CD14-positive monocyte (primary cell): ENCODE data around the gene MORN3. TPM values are rescaled to one million over a fixed set of nuclear protein-coding genes. Genes with fewer than 3 reads are reported as not detected.
"Not testable (repeated sequence)": the region's sequence is repeated elsewhere in the genome, so short reads cannot be mapped to it uniquely, and the experiment has no call there.

Experiments used
- DNase-seq, 3 donors: peaks; one replicate each; pipeline ENCODE4 v3.0.0-alpha.2; 2011 to 2022
- H2AFZ ChIP-seq: 2 replicates; pipeline ENCODE4 v1.6.0; 2012; ENCODE audit warnings: mild to moderate bottlenecking, low read depth, low read length, inconsistent platforms; ENCODE audit not compliant: insufficient read depth, poor library complexity, severe bottlenecking
- H3K27ac ChIP-seq, 2 donors: 1 replicate in 1 of 2; 2 replicates in 1 of 2; pipeline ENCODE4 v1.5.1; 2012 to 2013; ENCODE audit warnings: low read length in 2 of 2, control low read depth in 1 of 2, inconsistent platforms in 1 of 2, low read depth in 1 of 2, mild to moderate bottlenecking in 1 of 2
- H3K27me3 ChIP-seq, 2 donors: one replicate each; pipeline versions ENCODE4 v1.6.0 to v1.6.1; 2011 to 2013; ENCODE audit warnings: low read length in 2 of 2; ENCODE audit not compliant: control insufficient read depth in 2 of 2, insufficient read depth in 2 of 2
- H3K36me3 ChIP-seq, 2 donors: replicated peaks in 1 of 2; 1 replicate in 1 of 2; 2 replicates in 1 of 2; pipeline versions ENCODE4 v1.5.1 to v1.6.1; 2012 to 2013; ENCODE audit warnings: low read length in 2 of 2, control low read depth in 1 of 2, inconsistent platforms in 1 of 2, mild to moderate bottlenecking in 1 of 2; ENCODE audit not compliant: insufficient read depth in 2 of 2, control insufficient read depth in 1 of 2
- H3K4me1 ChIP-seq, 2 donors: 1 replicate in 1 of 2; 2 replicates in 1 of 2; pipeline versions ENCODE4 v1.5.1 to v1.6.1; 2012 to 2013; ENCODE audit warnings: low read length in 2 of 2, control low read depth in 1 of 2, inconsistent platforms in 1 of 2, mild to moderate bottlenecking in 1 of 2, moderate library complexity in 1 of 2; ENCODE audit not compliant: insufficient read depth in 2 of 2, control insufficient read depth in 1 of 2
- H3K4me2 ChIP-seq: replicated peaks from 2 replicates; pipeline ENCODE3; 2012; ENCODE audit warnings: low read length, moderate library complexity, mild to moderate bottlenecking; ENCODE audit not compliant: poor library complexity, severe bottlenecking; ENCODE audit errors: extremely low read depth
- H3K4me3 ChIP-seq, 3 experiments: fragments of 200-600 bp in 1 of 3; sonication (generic) in 1 of 3; replicated peaks in 1 of 3; 1 replicate in 2 of 3; 2 replicates in 1 of 3; pipeline ENCODE4 v1.5.1; 2011 to 2013; ENCODE audit warnings: low read length in 3 of 3, mild to moderate bottlenecking in 3 of 3, control low read depth in 2 of 3, low read depth in 2 of 3, inconsistent platforms in 1 of 3, moderate library complexity in 1 of 3
- H3K79me2 ChIP-seq: 2 replicates; pipeline ENCODE4 v1.6.0; 2012; ENCODE audit warnings: mild to moderate bottlenecking, control low read depth, inconsistent platforms, low read length, moderate library complexity; ENCODE audit not compliant: insufficient read depth
- H3K9ac ChIP-seq: 2 replicates; pipeline ENCODE4 v1.6.0; 2017; ENCODE audit warnings: low read length, mild to moderate bottlenecking; ENCODE audit not compliant: insufficient read depth, poor library complexity, severe bottlenecking
- H3K9me3 ChIP-seq, 2 donors: replicated peaks in 1 of 2; 1 replicate in 1 of 2; 2 replicates in 1 of 2; pipeline versions ENCODE4 v1.5.1 to v1.6.1; 2012 to 2013; ENCODE audit warnings: low read length in 2 of 2, control low read depth in 1 of 2; ENCODE audit not compliant: control insufficient read depth in 1 of 2, insufficient read depth in 1 of 2
- H4K20me1 ChIP-seq: 2 replicates; pipeline ENCODE4 v1.6.0; 2012; ENCODE audit warnings: mild to moderate bottlenecking, low read length, control low read depth, moderate library complexity; ENCODE audit not compliant: insufficient read depth
- H3K27ac Mint-ChIP-seq, 7 donors: one replicate each; pipeline ENCODE4 v1.8.0; 2020; ENCODE audit warnings: mild to moderate bottlenecking in 7 of 7, mixed read lengths in 7 of 7, moderate library complexity in 6 of 7, inconsistent platforms in 2 of 7
- H3K27me3 Mint-ChIP-seq, 3 donors: one replicate each; pipeline ENCODE4 v1.8.0; 2021 to 2022; ENCODE audit warnings: low read depth in 3 of 3, mild to moderate bottlenecking in 3 of 3, mixed read lengths in 3 of 3, moderate library complexity in 3 of 3, inconsistent platforms in 1 of 3
- H3K36me3 Mint-ChIP-seq, 2 donors: one replicate each; pipeline ENCODE4 v1.8.0; 2020; ENCODE audit warnings: mixed read lengths in 2 of 2, inconsistent platforms in 1 of 2, mild to moderate bottlenecking in 1 of 2
- H3K4me1 Mint-ChIP-seq: one replicate; pipeline ENCODE4 v1.8.0; 2020; ENCODE audit warnings: mild to moderate bottlenecking, mixed read lengths
- H3K4me3 Mint-ChIP-seq, 2 donors: one replicate each; pipeline ENCODE4 v1.8.0; 2020; ENCODE audit warnings: mild to moderate bottlenecking in 2 of 2, mixed read lengths in 2 of 2, moderate library complexity in 1 of 2
- H3K9me3 Mint-ChIP-seq, 7 donors: one replicate each; pipeline ENCODE4 v1.8.0; 2020 to 2022; ENCODE audit warnings: mixed read lengths in 7 of 7, mild to moderate bottlenecking in 6 of 7, moderate library complexity in 6 of 7, inconsistent platforms in 2 of 7
- WGBS: methylation state at CpG from one replicate; pipeline ENCODE4 v1.1.5; 2013; ENCODE audit warnings: missing lambda C conversion rate; ENCODE audit not compliant: insufficient coverage; 5-methylcytosine and 5-hydroxymethylcytosine counted together
- intact Hi-C, 2 donors: fragments of 100-400 bp; cut with micrococcal nuclease; formaldehyde crosslinking; loops; one replicate each; pipeline versions ENCODE4 v1.15.0 to v1.15.1; 2023
- polyA plus RNA-seq, 3 donors: library from polyadenylated mRNA; depleted of rRNA in 1 of 3; unstranded in 2 of 3; stranded (reverse) in 1 of 3; fragments of 300-500 nt in 2 of 3; fragments of >200 nt in 1 of 3; fragmentation: Illumina TruSeq in 2 of 3; gene quantifications; 1 replicate in 2 of 3; 2 replicates in 1 of 3; pipeline ENCODE4 v1.2.3, GENCODE V29; 2012 to 2021
- TF ChIP-seq, protein P1 (sequence below): fragments of 200-600 bp; IDR thresholded peaks from one replicate; pipeline ENCODE4 v1.8.0; 2022; ENCODE audit warnings: antibody characterized with exemption, mild to moderate bottlenecking

MORN3 gene
- polyA plus RNA-seq, 3 donors: 0.17 TPM; not detected in 2

DNA sequence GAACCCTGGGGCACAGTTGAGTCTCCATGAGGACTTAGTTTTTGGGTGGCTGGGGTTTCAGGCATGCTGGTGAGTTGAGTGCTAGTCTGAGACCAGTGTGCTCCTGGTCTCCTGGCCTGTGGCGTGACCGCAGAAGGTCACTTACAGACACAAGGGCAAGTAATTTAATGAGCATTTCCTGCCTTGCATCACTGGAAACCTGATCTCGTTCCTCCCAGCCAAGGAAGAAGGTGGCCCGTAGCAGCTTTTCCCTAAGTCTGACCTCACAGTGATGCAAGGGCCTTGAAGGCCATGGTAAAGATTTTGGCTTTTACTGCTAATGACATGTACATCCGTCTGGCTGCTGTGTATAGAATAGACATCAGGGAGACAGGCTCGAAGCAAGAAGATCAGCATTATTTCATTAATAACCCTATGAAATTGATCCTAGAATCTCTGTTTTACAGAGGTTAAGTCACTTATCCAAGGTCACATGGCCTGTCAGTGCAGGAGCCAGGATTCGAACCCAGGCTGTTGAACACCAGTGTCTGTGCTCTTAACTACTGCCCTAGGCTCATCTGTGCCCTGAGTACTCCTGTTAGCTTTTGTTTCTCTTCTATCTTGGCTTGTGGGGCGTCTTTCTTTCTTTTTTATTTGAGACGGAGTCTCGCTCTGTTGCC is 47.7 kb upstream of the MORN3 start:
- H3K4me3 Mint-ChIP-seq: no peak overlapping the region
- no peak overlapping the region for H2AFZ ChIP-seq
- 68% methylated on average over 9 of the region's 10 CpGs for WGBS
- no peaks in the 10 kb centered on the region for H3K36me3 ChIP-seq
- no peak overlapping the region for H3K4me3 ChIP-seq
- no peaks in the 10 kb centered on the region for H3K9me3 ChIP-seq
- H3K27me3 Mint-ChIP-seq: peaks cover 0 to 4% (median 4%) of the 10 kb centered on the region in 3 donors
- peaks cover 0 to 3% (median 0%) of the 10 kb centered on the region in 7 donors for H3K9me3 Mint-ChIP-seq
- peaks cover 18% of the 10 kb centered on the region for H3K4me1 Mint-ChIP-seq
- H3K79me2 ChIP-seq: peaks cover 4% of the 10 kb centered on the region
- intact Hi-C loops: loop anchor here in 1 of 2 donors (10.0 kb wide), 1 partner anchor 168 kb away; the partner anchor contains the start of gene PSMD9
- no peaks in the 10 kb centered on the region for H3K27me3 ChIP-seq
- H3K27ac ChIP-seq: no peak overlapping the region
- TF ChIP-seq, protein P1, sequence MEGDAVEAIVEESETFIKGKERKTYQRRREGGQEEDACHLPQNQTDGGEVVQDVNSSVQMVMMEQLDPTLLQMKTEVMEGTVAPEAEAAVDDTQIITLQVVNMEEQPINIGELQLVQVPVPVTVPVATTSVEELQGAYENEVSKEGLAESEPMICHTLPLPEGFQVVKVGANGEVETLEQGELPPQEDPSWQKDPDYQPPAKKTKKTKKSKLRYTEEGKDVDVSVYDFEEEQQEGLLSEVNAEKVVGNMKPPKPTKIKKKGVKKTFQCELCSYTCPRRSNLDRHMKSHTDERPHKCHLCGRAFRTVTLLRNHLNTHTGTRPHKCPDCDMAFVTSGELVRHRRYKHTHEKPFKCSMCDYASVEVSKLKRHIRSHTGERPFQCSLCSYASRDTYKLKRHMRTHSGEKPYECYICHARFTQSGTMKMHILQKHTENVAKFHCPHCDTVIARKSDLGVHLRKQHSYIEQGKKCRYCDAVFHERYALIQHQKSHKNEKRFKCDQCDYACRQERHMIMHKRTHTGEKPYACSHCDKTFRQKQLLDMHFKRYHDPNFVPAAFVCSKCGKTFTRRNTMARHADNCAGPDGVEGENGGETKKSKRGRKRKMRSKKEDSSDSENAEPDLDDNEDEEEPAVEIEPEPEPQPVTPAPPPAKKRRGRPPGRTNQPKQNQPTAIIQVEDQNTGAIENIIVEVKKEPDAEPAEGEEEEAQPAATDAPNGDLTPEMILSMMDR: no peak
- H3K27ac Mint-ChIP-seq: peak overlapping the region in 1 of 7 donors; percentile 42
- H4K20me1 ChIP-seq: no peaks in the 10 kb centered on the region
- peaks cover 10 to 15% of the 10 kb centered on the region in 2 donors for H3K4me1 ChIP-seq
- no peak overlapping the region for H3K4me2 ChIP-seq
- no peak for DNase-seq
- H3K9ac ChIP-seq: no peak overlapping the region
- H3K36me3 Mint-ChIP-seq: no peaks in the 10 kb centered on the region

DNA sequence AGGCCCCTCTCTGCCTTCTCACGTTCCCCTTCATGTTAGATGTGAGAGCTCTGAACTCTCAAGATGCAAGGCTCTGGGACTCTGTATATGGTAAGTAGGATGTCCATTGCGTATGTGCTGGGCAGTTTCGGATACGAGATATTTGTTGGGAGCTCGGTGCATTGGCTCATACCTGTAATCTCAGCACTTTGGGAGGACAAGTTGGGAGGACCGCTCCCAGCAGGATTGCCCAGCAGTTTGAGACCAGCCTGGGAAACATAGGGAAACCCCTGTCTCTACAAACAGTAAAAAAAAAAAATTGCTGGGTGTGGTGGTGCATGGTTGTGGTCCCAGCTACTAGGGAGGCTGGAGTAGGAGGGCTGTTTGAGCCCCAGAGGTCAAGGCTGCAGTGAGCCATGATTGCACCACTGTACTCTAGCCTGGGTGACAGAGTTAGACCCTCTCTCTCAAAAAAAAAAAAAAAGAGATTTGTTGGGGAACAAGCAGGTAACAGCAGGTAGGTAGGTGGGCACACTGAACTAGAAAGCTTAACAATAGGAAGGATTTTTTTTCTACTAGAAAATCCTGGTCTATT is 46.5 kb upstream of the MORN3 start:
- H3K27me3 ChIP-seq: no peaks in the 10 kb centered on the region
- H4K20me1 ChIP-seq: no peaks in the 10 kb centered on the region
- no peak overlapping the region for H3K27ac ChIP-seq
- no peak overlapping the region for H3K4me2 ChIP-seq
- H3K9me3 ChIP-seq: no peaks in the 10 kb centered on the region
- peaks cover 4% of the 10 kb centered on the region for H3K79me2 ChIP-seq
- no peak for DNase-seq
- no peak overlapping the region for H3K4me3 Mint-ChIP-seq
- peaks cover 0 to 3% (median 0%) of the 10 kb centered on the region in 7 donors for H3K9me3 Mint-ChIP-seq
- TF ChIP-seq, protein P1: no peak
- no peaks in the 10 kb centered on the region for H3K36me3 ChIP-seq
- H3K4me1 ChIP-seq: peaks cover 18 to 27% of the 10 kb centered on the region in 2 donors
- intact Hi-C loops: loop anchor here in 1 of 2 donors (10.0 kb wide), 1 partner anchor 169 kb away; the partner anchor contains the start of gene PSMD9
- WGBS: 80% methylated on average over 5 of the region's 6 CpGs
- no peaks in the 10 kb centered on the region for H3K36me3 Mint-ChIP-seq
- H3K9ac ChIP-seq: no peak overlapping the region
- H3K4me3 ChIP-seq: no peak overlapping the region
- peaks cover 1 to 4% (median 4%) of the 10 kb centered on the region in 3 donors for H3K27me3 Mint-ChIP-seq
- H2AFZ ChIP-seq: no peak overlapping the region
- no peak overlapping the region for H3K27ac Mint-ChIP-seq
- H3K4me1 Mint-ChIP-seq: peaks cover 29% of the 10 kb centered on the region

DNA sequence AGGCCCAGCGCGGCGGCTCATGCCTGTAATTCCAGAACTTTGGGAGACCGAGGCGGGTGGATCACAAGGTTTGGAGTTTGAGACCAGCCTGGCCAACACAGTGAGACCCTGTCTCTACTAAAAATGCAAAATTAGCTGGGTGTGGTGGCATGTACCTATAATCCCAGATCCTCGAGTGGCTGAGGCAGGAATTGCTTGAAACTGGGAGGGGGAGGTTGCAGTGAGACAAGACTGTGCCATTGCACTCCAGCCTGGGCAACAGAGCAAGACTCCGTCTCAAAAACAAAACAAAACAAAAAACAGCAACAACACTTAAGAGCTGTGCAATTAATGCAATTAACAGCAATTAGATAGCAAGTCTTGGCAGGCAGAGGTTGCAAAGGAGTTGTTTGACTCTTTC is 45.6 kb upstream of the MORN3 start:
- H3K79me2 ChIP-seq, DNase-seq, H4K20me1 ChIP-seq, H3K36me3 Mint-ChIP-seq, H3K4me2 ChIP-seq, H3K9me3 ChIP-seq, H3K4me3 ChIP-seq, H3K27me3 Mint-ChIP-seq, H3K9me3 Mint-ChIP-seq, H2AFZ ChIP-seq, H3K36me3 ChIP-seq, H3K9ac ChIP-seq, H3K27ac Mint-ChIP-seq, H3K4me3 Mint-ChIP-seq, H3K27ac ChIP-seq, H3K27me3 ChIP-seq: not testable (repeated sequence)
- peaks cover 18 to 28% of the 10 kb centered on the region in 2 donors for H3K4me1 ChIP-seq
- 85% methylated on average over 5 of the region's 7 CpGs for WGBS
- peaks cover 32% of the 10 kb centered on the region for H3K4me1 Mint-ChIP-seq
- intact Hi-C loops: loop anchor here in 1 of 2 donors (10.0 kb wide), 1 partner anchor 170 kb away; the partner anchor contains the start of gene PSMD9
